ENCODE data around the gene KRT81.

DNA sequence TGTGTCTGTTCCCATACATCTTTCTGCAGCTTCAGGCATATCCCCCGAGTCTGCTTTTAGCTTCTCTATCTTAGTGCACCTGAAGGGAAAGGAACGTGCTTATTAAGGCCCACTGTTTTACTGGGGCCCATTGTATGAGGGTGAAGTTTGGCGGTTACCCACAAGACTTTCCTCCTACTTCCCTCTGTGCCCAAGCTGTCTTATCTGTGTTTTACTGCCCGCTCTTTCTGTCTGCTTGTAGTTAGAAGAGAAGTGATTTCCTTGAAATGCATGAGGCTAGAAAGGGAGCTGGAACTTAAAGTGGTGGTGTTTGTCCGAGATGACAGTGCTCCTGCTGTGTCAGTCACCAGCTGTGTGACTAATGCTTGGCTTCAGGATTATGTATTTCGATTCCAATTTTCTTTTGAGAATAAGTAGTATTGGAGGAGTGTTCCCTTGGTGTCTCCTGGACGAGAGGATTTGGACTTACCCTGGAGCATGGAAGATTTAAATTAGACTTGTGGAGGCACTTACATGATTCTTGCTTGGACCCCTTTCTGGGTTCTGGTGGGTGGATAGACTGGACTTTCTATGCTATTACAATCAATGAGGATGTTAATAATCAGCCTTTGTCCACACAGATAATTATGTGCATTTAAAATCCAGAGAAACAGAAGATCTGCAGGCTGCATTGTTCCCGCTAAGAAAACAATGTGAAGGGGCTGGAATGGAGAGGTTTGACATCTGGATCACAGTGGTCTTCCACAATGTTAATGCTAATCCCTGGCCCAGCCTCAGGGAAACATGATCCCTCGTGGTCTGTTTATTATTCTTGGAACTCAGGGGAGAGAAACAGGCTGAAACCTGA lies 30.8 kb downstream of the KRT81 start:
- TF ChIP-seq EZH2 (IDR thresholded peaks at IDR 0.05) (no peak), POLR2AphosphoS5 (IDR thresholded peaks at IDR 0.05; ENCODE audit: borderline replicate concordance, low read depth, low read length) (no peak), FOXP2 (optimal IDR thresholded peaks at IDR 0.05; ENCODE audit: control extremely low read depth, extremely low read length, insufficient read depth) (no peak)
